Measurements from ENCODE around the gene NUTM1. TPM values are rescaled to one million over a fixed set of nuclear protein-coding genes. Genes with fewer than 3 reads are reported as not detected.
A peak's percentile ranks its signal among the peaks of the same experiment; 100 is the strongest.

Gene NUTM1
- total and polyA plus RNA-seq, 2 of the 13 experiments (the other 11 are each of a cell fraction or from before 2014, with no cell fraction given), result not detected

GRCh38 chr15:34366271-34367065 is 23.4 kb downstream of the NUTM1 start (continued):
- TF ChIP-seq HIC2 (CRISPR knock-in tag; IDR thresholded peaks at IDR 0.05; ENCODE audit: low read depth) (no peak), HINFP (CRISPR knock-in tag; IDR thresholded peaks at IDR 0.05; ENCODE audit: low read depth) (no peak), ZNF34 (CRISPR knock-in tag; IDR thresholded peaks at IDR 0.05; ENCODE audit: borderline replicate concordance) (no peak), THRA (CRISPR knock-in tag; IDR thresholded peaks at IDR 0.05; ENCODE audit: borderline replicate concordance) (0 out of 2 replicates have a peak, but pooled peaks have one; percentile 5), ZNF142 (CRISPR knock-in tag; IDR thresholded peaks at IDR 0.05) (no peak), NFE2L2 (IDR thresholded peaks at IDR 0.05; ENCODE audit: low read length) (no peak), ZNF589 (CRISPR knock-in tag; conservative IDR thresholded peaks at IDR 0.05) (no peak), RNF219 (CRISPR knock-in tag; IDR thresholded peaks at IDR 0.05) (no peak), GABPA (IDR thresholded peaks at IDR 0.05; ENCODE audit: low read depth, low read length) (peak; percentile 18; the same call in 1 of the 2 replicates), GABPA (CRISPR knock-in tag; IDR thresholded peaks at IDR 0.05; ENCODE audit: low read depth) (peak; percentile 73)
